Measurements from ENCODE around the gene PARP16. TPM values are rescaled to one million over a fixed set of nuclear protein-coding genes. Genes with fewer than 3 reads are reported as not detected.
A peak's percentile ranks its signal among the peaks of the same experiment; 100 is the strongest.

PARP16 gene
- total RNA-seq, 1 donor from 2014 or later: 2.1 TPM

DNA sequence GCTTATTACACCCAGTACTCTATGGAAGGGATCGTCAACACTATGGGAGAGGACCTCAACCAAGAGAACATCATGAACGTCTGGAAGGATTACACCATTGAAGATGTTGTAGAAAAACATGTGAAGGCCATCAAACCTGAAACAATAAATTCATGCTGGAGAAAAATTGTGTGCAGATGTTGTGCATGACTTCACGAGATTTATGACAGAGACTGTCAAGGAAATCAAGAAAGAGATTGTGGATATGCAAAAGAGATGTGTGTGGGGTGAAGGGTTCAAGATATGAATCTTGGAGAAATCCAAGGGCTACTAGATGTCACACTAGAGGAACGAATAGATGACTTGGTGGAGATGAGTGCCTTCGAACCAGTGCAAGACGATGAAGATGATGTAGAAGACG lies 3.5 kb upstream of the PARP16 start:
- Histone ChIP-seq H3K4me3 (ENCODE audit: low read depth, low read length) (no peak overlapping the region), H3K36me3 (ENCODE audit: control insufficient read depth, insufficient read depth, low read length) (no peaks in the 10 kb centered on the region), H3K27me3 (ENCODE audit: control insufficient read depth, insufficient read depth, low read length) (no peaks in the 10 kb centered on the region)
- DNase-seq (ENCODE audit: low read depth) (no peak), FAIRE-seq (no peak)
- TF ChIP-seq, protein P1, sequence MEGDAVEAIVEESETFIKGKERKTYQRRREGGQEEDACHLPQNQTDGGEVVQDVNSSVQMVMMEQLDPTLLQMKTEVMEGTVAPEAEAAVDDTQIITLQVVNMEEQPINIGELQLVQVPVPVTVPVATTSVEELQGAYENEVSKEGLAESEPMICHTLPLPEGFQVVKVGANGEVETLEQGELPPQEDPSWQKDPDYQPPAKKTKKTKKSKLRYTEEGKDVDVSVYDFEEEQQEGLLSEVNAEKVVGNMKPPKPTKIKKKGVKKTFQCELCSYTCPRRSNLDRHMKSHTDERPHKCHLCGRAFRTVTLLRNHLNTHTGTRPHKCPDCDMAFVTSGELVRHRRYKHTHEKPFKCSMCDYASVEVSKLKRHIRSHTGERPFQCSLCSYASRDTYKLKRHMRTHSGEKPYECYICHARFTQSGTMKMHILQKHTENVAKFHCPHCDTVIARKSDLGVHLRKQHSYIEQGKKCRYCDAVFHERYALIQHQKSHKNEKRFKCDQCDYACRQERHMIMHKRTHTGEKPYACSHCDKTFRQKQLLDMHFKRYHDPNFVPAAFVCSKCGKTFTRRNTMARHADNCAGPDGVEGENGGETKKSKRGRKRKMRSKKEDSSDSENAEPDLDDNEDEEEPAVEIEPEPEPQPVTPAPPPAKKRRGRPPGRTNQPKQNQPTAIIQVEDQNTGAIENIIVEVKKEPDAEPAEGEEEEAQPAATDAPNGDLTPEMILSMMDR (IDR thresholded peaks at IDR 0.05; ENCODE audit: insufficient read depth, low read length, severe bottlenecking): no peak

DNA sequence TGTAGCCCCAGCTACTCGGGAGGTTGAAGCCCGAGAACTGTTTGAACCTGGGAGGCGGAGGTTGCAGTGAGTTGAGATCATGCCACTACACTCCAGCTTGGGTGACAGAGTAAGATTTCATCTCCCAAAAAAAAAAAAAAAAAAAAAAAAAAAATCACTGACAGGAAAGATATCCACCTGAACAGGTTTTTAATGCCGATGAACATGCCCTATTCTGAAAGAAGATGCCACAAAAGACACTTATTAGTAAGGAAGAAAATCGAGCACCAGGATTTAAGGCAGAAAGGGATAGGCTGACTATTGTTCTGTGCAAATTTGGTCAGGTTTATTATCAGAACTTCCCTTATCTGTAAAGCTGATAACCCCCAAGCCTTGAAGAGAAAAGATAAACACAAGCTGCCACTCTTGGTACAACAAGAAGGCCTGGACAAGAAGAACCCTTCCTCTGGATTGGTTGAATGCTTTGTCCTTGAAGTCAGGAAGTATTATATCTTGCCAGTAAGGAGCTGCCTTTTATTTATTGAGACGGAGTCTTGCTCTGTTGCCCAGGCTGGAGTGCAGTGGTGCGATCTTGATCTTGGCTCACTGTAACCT lies 2.7 kb upstream of the PARP16 start:
- H3K27me3 ChIP-seq (ENCODE audit: control insufficient read depth, insufficient read depth, low read length): no peaks in the 10 kb centered on the region
- H3K36me3 ChIP-seq (ENCODE audit: control insufficient read depth, insufficient read depth, low read length): no peaks in the 10 kb centered on the region
- TF ChIP-seq, protein P1 (IDR thresholded peaks at IDR 0.05; ENCODE audit: insufficient read depth, low read length, severe bottlenecking): no peak
- FAIRE-seq (no peak), DNase-seq (ENCODE audit: low read depth) (no peak)
- no peak overlapping the region for H3K4me3 ChIP-seq (ENCODE audit: low read depth, low read length)

DNA sequence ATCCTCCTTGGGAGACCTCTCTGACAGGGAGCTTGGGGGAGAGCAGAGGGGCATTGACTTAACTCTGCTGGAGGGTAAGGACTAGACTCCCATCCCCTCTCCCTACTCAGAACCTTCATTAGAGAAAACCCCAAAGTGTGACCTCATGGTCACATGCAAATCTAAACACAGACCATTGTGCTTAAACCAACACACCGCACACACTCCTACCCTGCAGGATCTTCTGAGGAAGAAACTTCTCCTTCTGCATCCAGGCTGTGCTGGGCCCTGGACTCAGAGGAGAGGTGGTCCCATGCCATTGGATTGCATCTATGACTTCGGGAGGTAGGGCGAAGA lies 805 bp upstream of the PARP16 start:
- Histone ChIP-seq H3K36me3 (ENCODE audit: control insufficient read depth, insufficient read depth, low read length) (no peaks in the 10 kb centered on the region), H3K4me3 (ENCODE audit: low read depth, low read length) (no peak overlapping the region), H3K27me3 (ENCODE audit: control insufficient read depth, insufficient read depth, low read length) (no peaks in the 10 kb centered on the region)
- FAIRE-seq (no peak), DNase-seq (ENCODE audit: low read depth) (no peak)
- TF ChIP-seq, protein P1 (IDR thresholded peaks at IDR 0.05; ENCODE audit: insufficient read depth, low read length, severe bottlenecking): no peak

DNA sequence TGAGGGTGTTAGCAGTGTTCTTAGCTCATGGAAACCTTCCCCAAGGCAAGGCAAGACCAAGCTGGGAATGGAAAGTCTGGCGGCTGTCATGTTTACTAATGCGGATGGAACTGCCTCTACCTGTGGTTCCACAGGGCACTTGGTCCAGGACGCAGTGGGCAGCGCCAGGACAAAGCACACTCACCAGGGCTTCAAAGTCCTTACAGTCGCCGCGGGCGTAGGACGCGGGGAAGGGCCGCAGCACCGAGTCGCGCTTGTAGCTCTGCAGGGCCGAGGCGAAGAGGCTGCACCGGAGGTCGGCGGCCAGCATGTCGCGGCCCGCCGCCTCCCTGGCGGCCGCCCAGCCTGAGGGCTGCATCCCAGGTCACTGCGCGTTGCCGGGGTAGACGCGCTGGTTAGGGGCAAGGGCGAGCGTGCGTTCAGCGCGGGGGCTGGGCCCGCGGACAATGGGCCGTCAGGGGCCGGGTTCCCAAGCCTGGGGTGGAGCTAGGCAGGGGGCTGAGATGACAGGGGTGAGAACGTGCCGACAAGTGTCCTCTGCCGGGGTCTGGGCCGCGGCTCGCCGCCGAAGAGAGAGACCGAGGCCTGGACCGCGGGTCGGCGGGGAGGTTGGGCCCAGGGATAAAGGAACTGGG lies 497 bp downstream of the PARP16 start:
- DNase-seq (ENCODE audit: low read depth) (peak; percentile 25), FAIRE-seq (no peak)
- Histone ChIP-seq H3K36me3 (ENCODE audit: control insufficient read depth, insufficient read depth, low read length) (no peaks in the 10 kb centered on the region), H3K4me3 (ENCODE audit: low read depth, low read length) (peak overlapping the region; percentile 71), H3K27me3 (ENCODE audit: control insufficient read depth, insufficient read depth, low read length) (no peaks in the 10 kb centered on the region)
- TF ChIP-seq, protein P1 (IDR thresholded peaks at IDR 0.05; ENCODE audit: insufficient read depth, low read length, severe bottlenecking): no peak

DNA sequence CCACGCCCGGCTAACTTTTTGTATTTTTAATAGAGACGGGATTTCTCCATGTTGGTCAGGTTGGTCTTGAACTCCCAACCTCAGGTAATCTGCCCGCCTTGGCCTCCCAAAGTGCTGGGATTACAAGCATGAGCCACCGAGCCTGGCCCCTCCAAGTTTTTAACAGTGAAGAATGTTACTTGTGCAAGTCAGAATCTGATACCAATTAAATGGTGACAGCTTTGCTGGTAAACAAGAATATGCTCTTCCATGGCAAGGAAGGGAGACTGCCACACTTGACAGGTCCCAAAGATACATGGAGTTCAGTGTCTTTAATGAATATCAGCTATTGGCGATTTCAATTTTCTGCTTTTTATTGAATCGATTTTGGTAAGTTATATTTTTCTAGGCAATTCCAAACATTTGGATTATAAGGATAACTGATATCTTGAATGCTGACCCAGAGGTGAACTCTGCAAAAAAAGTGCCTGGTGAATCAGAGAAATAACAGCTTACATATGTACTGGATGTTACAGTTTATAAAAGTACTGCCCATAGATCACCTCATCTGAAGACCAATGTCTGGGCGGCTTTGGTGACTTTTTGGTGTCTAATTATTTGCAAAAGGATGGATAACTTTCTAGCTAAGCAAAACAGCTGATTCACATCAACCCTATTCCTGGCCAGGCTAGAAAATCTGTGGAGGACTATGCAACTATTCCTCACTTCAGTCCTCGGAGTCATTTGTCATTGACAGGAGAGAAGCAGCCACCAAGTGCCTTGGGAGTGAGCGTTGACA lies 1.2 kb downstream of the PARP16 start:
- TF ChIP-seq, protein P1 (IDR thresholded peaks at IDR 0.05; ENCODE audit: insufficient read depth, low read length, severe bottlenecking): no peak
- H3K36me3 ChIP-seq (ENCODE audit: control insufficient read depth, insufficient read depth, low read length): no peaks in the 10 kb centered on the region
- DNase-seq (ENCODE audit: low read depth) (no peak), FAIRE-seq (no peak)
- no peaks in the 10 kb centered on the region for H3K27me3 ChIP-seq (ENCODE audit: control insufficient read depth, insufficient read depth, low read length)
- H3K4me3 ChIP-seq (ENCODE audit: low read depth, low read length): peak overlapping the region; percentile 71
